ENCODE data around the gene ZNF485.

DNA sequence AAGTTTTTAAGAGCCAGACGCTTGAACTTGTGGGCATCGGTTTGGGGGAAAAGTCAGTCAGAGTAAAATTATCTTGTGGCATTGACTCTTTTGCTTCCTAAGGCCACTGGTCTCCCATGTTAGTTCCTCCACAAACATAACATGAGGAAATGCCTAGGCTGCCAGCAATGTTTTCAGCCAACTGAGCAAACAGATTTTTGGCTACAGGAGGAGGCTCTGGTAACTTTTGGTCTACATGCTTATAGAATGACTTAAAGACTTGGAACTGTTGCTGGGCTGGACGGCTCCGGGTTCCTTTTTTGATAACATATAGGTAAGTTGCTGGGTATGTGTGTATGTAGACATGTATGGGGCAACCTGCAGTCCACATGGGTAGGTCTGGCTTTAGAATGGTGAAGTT lies 22.2 kb upstream of the ZNF485 start:
- TF ChIP-seq, protein P1, sequence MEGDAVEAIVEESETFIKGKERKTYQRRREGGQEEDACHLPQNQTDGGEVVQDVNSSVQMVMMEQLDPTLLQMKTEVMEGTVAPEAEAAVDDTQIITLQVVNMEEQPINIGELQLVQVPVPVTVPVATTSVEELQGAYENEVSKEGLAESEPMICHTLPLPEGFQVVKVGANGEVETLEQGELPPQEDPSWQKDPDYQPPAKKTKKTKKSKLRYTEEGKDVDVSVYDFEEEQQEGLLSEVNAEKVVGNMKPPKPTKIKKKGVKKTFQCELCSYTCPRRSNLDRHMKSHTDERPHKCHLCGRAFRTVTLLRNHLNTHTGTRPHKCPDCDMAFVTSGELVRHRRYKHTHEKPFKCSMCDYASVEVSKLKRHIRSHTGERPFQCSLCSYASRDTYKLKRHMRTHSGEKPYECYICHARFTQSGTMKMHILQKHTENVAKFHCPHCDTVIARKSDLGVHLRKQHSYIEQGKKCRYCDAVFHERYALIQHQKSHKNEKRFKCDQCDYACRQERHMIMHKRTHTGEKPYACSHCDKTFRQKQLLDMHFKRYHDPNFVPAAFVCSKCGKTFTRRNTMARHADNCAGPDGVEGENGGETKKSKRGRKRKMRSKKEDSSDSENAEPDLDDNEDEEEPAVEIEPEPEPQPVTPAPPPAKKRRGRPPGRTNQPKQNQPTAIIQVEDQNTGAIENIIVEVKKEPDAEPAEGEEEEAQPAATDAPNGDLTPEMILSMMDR (optimal IDR thresholded peaks at IDR 0.05 in 1 of 3, IDR thresholded peaks at IDR 0.05 in 1 of 3, conservative IDR thresholded peaks at IDR 0.05 in 1 of 3; ENCODE audit: extremely low read depth in 1 of 3, insufficient read depth in 2 of 3, low read length in 3 of 3), result no peak
- no peak for TF ChIP-seq EZH2 (IDR thresholded peaks at IDR 0.05; ENCODE audit: low read length)
